DOHH2 (cell line): ENCODE measurements around the gene DTYMK.
"Not testable (repeated sequence)": the region's sequence is repeated elsewhere in the genome, so short reads cannot be mapped to it uniquely, and the experiment has no call there.

Experiments used
- EZH2phosphoT487 ChIP-seq: fragments of 200-600 bp; sonication (generic); IDR thresholded peaks from 2 replicates; pipeline ENCODE4 v1.6.1; 2017; ENCODE audit warnings: borderline replicate concordance, mild to moderate bottlenecking, antibody characterized with exemption, low read length, moderate library complexity, mixed read lengths
- TF ChIP-seq, protein P1 (sequence below): fragments of 200-600 bp; sonication (generic); IDR thresholded peaks from one replicate; pipeline ENCODE4 v1.5.1; 2014; ENCODE audit warnings: antibody characterized with exemption, mild to moderate bottlenecking, low read depth, low read length; ENCODE audit not compliant: poor library complexity, severe bottlenecking

DNA sequence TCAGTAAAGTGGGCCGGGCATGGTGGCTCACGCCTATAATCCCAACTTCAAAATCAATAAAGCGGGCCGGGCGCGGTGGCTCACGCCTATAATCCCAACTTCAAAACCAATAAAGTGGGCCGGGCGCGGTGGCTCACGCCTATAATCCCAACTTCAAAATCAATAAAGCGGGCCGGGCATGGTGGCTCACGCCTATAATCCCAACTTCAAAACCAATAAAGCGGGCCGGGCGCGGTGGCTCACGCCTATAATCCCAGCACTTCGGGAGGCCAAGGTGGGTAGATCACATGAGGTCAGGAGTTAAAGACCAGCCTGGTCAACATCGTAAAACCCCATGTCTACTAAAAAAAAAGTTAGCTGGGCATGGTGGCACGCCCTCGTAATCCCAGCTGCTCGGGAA, 23.9 kb downstream of the DTYMK start:
- TF ChIP-seq, protein P1, sequence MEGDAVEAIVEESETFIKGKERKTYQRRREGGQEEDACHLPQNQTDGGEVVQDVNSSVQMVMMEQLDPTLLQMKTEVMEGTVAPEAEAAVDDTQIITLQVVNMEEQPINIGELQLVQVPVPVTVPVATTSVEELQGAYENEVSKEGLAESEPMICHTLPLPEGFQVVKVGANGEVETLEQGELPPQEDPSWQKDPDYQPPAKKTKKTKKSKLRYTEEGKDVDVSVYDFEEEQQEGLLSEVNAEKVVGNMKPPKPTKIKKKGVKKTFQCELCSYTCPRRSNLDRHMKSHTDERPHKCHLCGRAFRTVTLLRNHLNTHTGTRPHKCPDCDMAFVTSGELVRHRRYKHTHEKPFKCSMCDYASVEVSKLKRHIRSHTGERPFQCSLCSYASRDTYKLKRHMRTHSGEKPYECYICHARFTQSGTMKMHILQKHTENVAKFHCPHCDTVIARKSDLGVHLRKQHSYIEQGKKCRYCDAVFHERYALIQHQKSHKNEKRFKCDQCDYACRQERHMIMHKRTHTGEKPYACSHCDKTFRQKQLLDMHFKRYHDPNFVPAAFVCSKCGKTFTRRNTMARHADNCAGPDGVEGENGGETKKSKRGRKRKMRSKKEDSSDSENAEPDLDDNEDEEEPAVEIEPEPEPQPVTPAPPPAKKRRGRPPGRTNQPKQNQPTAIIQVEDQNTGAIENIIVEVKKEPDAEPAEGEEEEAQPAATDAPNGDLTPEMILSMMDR: not testable (repeated sequence)
- not testable (repeated sequence) for TF ChIP-seq EZH2phosphoT487
